Activated CD4-positive, alpha-beta T cell treated with anti-CD3 and anti-CD28 coated beads for 1 hour (primary cell): ENCODE results near the gene TTC29.
"Not testable (repeated sequence)": the region's sequence is repeated elsewhere in the genome, so short reads cannot be mapped to it uniquely, and the experiment has no call there.

ENCODE experiments used
- DNase-seq: peaks from one replicate; pipeline ENCODE4 v3.0.0-alpha.2; 2020

The TTC29 gene

GRCh38 chr4:146852360-146852759, 93.3 kb downstream of the TTC29 start:
- no peak for DNase-seq

- DNase-seq = no peak
Observed at GRCh38 chr4:146847345-146847744, 98.3 kb downstream of the TTC29 start.

- no peak for DNase-seq
Observed at GRCh38 chr4:146846882-146847281, 98.8 kb downstream of the TTC29 start.

- DNase-seq = no peak
Observed at GRCh38 chr4:146844761-146845160, 100.9 kb downstream of the TTC29 start.

- no peak for DNase-seq
Observed at GRCh38 chr4:146842876-146843275, 102.8 kb downstream of the TTC29 start.

GRCh38 chr4:146840731-146841130, 104.9 kb downstream of the TTC29 start:
- DNase-seq = no peak

GRCh38 chr4:146835096-146835495, 110.6 kb downstream of the TTC29 start:
- no peak for DNase-seq

- no peak for DNase-seq
Observed at GRCh38 chr4:146834263-146835034, 111.2 kb downstream of the TTC29 start.

GRCh38 chr4:146833530-146833929, 112.1 kb downstream of the TTC29 start:
- DNase-seq = no peak

GRCh38 chr4:146822980-146823379, 122.7 kb downstream of the TTC29 start:
- not testable (repeated sequence) for DNase-seq

GRCh38 chr4:146814750-146815149, 130.9 kb downstream of the TTC29 start:
- no peak for DNase-seq

GRCh38 chr4:146795711-146796110, 150.0 kb downstream of the TTC29 start:
- no peak for DNase-seq

- DNase-seq = no peak
Observed at GRCh38 chr4:146793727-146794126, 151.9 kb downstream of the TTC29 start.

GRCh38 chr4:146791439-146791838, 154.2 kb downstream of the TTC29 start:
- DNase-seq = no peak

- no peak for DNase-seq
Observed at GRCh38 chr4:146790515-146790914, 155.1 kb downstream of the TTC29 start.

- DNase-seq = no peak
Observed at GRCh38 chr4:146787731-146788130, 157.9 kb downstream of the TTC29 start.

- no peak for DNase-seq
Observed at GRCh38 chr4:146776691-146777090, 169.0 kb downstream of the TTC29 start.

- DNase-seq = no peak
Observed at GRCh38 chr4:146763560-146763959, 182.1 kb downstream of the TTC29 start.

GRCh38 chr4:146762016-146762415, 183.6 kb downstream of the TTC29 start:
- no peak for DNase-seq

GRCh38 chr4:146742416-146742815, 203.2 kb downstream of the TTC29 start:
- DNase-seq = no peak

- no peak for DNase-seq
Observed at GRCh38 chr4:146739182-146739581, 206.5 kb downstream of the TTC29 start.

- DNase-seq = not testable (repeated sequence)
Observed at GRCh38 chr4:146723519-146723918, 222.1 kb downstream of the TTC29 start.

GRCh38 chr4:146709956-146710355, 235.7 kb downstream of the TTC29 start:
- no peak for DNase-seq

GRCh38 chr4:146699910-146700309, 245.8 kb downstream of the TTC29 start:
- DNase-seq = no peak
